HepG2 (cell line): ENCODE results near the gene CCDC57. TPM values are rescaled to one million over a fixed set of nuclear protein-coding genes. Genes with fewer than 3 reads are reported as not detected.

ENCODE experiments used
- CREM ChIP-seq, 2 experiments: sonication (generic) in 1 of 2; formaldehyde crosslinking in 1 of 2; IDR thresholded peaks; 2 replicates each; pipeline versions ENCODE4 v1.4.0 to v1.6.1; 2016 to 2020; ENCODE audit warnings: antibody characterized with exemption in 1 of 2, mild to moderate bottlenecking in 1 of 2, missing genetic modification reagents in 1 of 2
- FOSL1 ChIP-seq: sonication (generic); formaldehyde crosslinking; IDR thresholded peaks from 2 replicates; pipeline ENCODE4 v1.9.0; 2021; ENCODE audit warnings: missing genetic modification reagents, borderline replicate concordance
- FOXK1 ChIP-seq: sonication (generic); formaldehyde crosslinking; IDR thresholded peaks from 2 replicates; pipeline ENCODE4 v1.4.0; 2020; ENCODE audit warnings: low read depth, missing genetic modification reagents, borderline replicate concordance
- GLI4 ChIP-seq: sonication (generic); formaldehyde crosslinking; IDR thresholded peaks from 2 replicates; pipeline ENCODE4 v1.5.1; 2020; ENCODE audit warnings: missing genetic modification reagents, mild to moderate bottlenecking, moderate library complexity, borderline replicate concordance
- HES4 ChIP-seq: sonication (generic); formaldehyde crosslinking; IDR thresholded peaks from 2 replicates; pipeline ENCODE4 v1.9.0; 2021; ENCODE audit warnings: mild to moderate bottlenecking, missing genetic modification reagents, borderline replicate concordance
- KMT2B ChIP-seq: IDR thresholded peaks from 2 replicates; pipeline ENCODE4 v1.6.1; 2016; ENCODE audit warnings: missing genetic modification reagents, missing compliant biosample characterization
- MATR3 ChIP-seq: sonication (generic); formaldehyde crosslinking; IDR thresholded peaks from 2 replicates; pipeline ENCODE4 v1.4.0; 2020; ENCODE audit warnings: missing genetic modification reagents
- PAF1 ChIP-seq: IDR thresholded peaks from 2 replicates; pipeline ENCODE4 v1.6.1; 2016; ENCODE audit warnings: missing genetic modification reagents, missing compliant biosample characterization
- SKI ChIP-seq: fragments of 450-650 bp; IDR thresholded peaks from one replicate; pipeline ENCODE4 v1.6.1; 2018; ENCODE audit warnings: mild to moderate bottlenecking; ENCODE audit not compliant: partially characterized antibody
- SMAD1 ChIP-seq: sonication (generic); formaldehyde crosslinking; IDR thresholded peaks from 2 replicates; pipeline ENCODE4 v1.4.0; 2020; ENCODE audit warnings: missing genetic modification reagents, low read depth, mild to moderate bottlenecking, borderline replicate concordance
- TBX2 ChIP-seq: sonication (generic); formaldehyde crosslinking; IDR thresholded peaks from 2 replicates; pipeline ENCODE4 v1.5.0; 2020; ENCODE audit warnings: missing genetic modification reagents, mild to moderate bottlenecking, borderline replicate concordance
- TP53 ChIP-seq: sonication (generic); formaldehyde crosslinking; conservative IDR thresholded peaks from 2 replicates; pipeline ENCODE4 v1.4.0; 2020; ENCODE audit warnings: missing genetic modification reagents
- ZNF235 ChIP-seq: sonication (generic); formaldehyde crosslinking; IDR thresholded peaks from 2 replicates; pipeline ENCODE4 v1.8.1; 2023; ENCODE audit warnings: mild to moderate bottlenecking, missing genetic modification reagents, borderline replicate concordance
- ZNF431 ChIP-seq: sonication (generic); formaldehyde crosslinking; IDR thresholded peaks from 2 replicates; pipeline ENCODE4 v1.9.0; 2022; ENCODE audit warnings: missing genetic modification reagents, low read depth, mild to moderate bottlenecking, borderline replicate concordance
- ZNF460 ChIP-seq: sonication (generic); formaldehyde crosslinking; IDR thresholded peaks from 2 replicates; pipeline ENCODE4 v1.5.1; 2020; ENCODE audit warnings: missing genetic modification reagents, mild to moderate bottlenecking, borderline replicate concordance
- ZNF749 ChIP-seq: sonication (generic); formaldehyde crosslinking; IDR thresholded peaks from 2 replicates; pipeline ENCODE4 v1.8.0; 2022; ENCODE audit warnings: mild to moderate bottlenecking, missing genetic modification reagents, moderate library complexity, borderline replicate concordance
- ZNF792 ChIP-seq: IDR thresholded peaks from 2 replicates; pipeline ENCODE4 v1.6.1; 2016
- polyA plus RNA-seq, 8 experiments: library from polyadenylated mRNA; depleted of rRNA in 3 of 8; stranded (reverse) in 7 of 8; unstranded in 1 of 8; fragments of >200 nt; fragmentation: Illumina TruSeq in 4 of 8; extraction: Trizol in 4 of 8; gene quantifications; 2 replicates each; pipeline versions ENCODE4 v1.2.1 to v1.2.3, GENCODE V29; 2011 to 2016; ENCODE audit warnings: low read depth in 4 of 8, missing spikeins in 1 of 8, mixed read lengths in 1 of 8; ENCODE audit not compliant: insufficient read depth in 1 of 8
- total RNA-seq, 5 experiments: library from RNA; depleted of rRNA; stranded (reverse); fragments of >200 nt; fragmentation: Illumina TruSeq; extraction: Trizol; gene quantifications; 2 replicates each; pipeline ENCODE4 v1.2.3, GENCODE V29; 2016; ENCODE audit warnings: low read depth in 1 of 5
- TF ChIP-seq, protein P1 (sequence below): sonication (generic); formaldehyde crosslinking; IDR thresholded peaks from 2 replicates; pipeline ENCODE4 v1.4.0; 2020; ENCODE audit warnings: missing genetic modification reagents, borderline replicate concordance
- TF ChIP-seq, protein P2 (sequence below): sonication (generic); formaldehyde crosslinking; IDR thresholded peaks from 2 replicates; pipeline ENCODE4 v1.4.0; 2020; ENCODE audit warnings: missing genetic modification reagents
- TF ChIP-seq, protein P3 (sequence below): sonication (generic); formaldehyde crosslinking; IDR thresholded peaks from 2 replicates; pipeline ENCODE4 v1.5.0; 2020; ENCODE audit warnings: missing genetic modification reagents

Gene CCDC57
- total and polyA plus RNA-seq, 2 of the 13 experiments (the other 11 are each of a cell fraction or from before 2014, with no cell fraction given) = 59.3 to 59.9 TPM

DNA sequence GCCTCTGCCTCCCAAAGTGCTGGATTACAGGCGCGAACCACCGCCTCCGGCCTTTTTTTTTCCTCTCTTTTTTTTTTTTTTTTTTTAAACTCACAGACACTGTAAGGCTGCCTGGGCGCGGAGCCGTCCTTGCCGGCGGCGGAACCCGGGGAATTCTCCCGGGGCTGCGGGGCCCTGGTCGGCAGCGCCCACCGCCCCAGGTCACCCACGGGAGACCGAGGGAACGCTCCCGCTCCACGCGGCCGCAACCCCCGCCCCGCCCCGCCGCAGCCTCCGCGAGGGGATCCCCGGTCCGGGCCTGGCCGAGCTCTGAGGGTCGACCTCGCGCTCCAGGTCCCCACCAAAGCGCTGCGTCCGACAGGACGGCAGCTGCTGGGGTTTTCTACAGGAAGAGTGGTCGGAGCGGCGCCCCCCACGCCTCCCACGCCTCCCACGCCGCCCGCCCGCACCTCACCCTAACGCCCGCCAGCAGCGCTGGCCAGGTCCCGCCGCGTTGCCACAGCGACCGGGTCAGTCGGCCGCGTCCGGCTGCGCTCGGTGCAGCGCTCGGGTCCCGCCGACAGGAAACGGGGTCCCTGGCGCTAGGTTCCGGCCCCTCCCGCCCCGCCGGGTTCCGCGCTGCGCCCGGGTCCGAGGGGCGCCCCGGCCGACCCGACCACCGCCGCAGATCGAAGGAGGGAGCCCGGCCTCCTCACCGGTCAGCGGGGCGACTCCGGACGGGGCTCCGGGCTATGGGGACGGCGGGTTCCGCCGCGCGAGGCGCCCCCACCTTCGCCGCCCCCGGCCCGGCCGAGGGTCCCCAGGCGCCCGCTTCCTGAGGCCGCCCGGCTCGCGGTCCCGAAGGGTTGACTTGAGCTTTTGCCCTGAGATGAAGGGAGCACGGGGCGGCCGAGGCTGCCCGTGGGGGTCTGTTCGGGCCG is at the start of gene CCDC57 (continued):
- TF ChIP-seq, protein P1, sequence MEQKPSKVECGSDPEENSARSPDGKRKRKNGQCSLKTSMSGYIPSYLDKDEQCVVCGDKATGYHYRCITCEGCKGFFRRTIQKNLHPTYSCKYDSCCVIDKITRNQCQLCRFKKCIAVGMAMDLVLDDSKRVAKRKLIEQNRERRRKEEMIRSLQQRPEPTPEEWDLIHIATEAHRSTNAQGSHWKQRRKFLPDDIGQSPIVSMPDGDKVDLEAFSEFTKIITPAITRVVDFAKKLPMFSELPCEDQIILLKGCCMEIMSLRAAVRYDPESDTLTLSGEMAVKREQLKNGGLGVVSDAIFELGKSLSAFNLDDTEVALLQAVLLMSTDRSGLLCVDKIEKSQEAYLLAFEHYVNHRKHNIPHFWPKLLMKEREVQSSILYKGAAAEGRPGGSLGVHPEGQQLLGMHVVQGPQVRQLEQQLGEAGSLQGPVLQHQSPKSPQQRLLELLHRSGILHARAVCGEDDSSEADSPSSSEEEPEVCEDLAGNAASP (CRISPR knock-in tag) = peak; percentile 68
- TF ChIP-seq TP53 (CRISPR knock-in tag) (no peak), ZNF460 (CRISPR knock-in tag) (peak; percentile 39; the same call in 1 of the 2 replicates), ZNF792 (CRISPR knock-in tag) (peak; percentile 63; the same call in 1 of the 2 replicates), ZNF431 (CRISPR knock-in tag) (peak; percentile 76; the same call in 1 of the 2 replicates), PAF1 (CRISPR knock-in tag) (no peak), FOXK1 (CRISPR knock-in tag) (peak; percentile 69; the same call in 1 of the 2 replicates), SMAD1 (CRISPR knock-in tag) (peak; percentile 19; the same call in 1 of the 2 replicates), MATR3 (CRISPR knock-in tag) (no peak), ZNF235 (CRISPR knock-in tag) (peak; percentile 96; the same call in 1 of the 2 replicates), CREM (IDR thresholded peaks at IDR 0.05) (no peak), CREM (CRISPR knock-in tag; IDR thresholded peaks at IDR 0.05) (no peak), KMT2B (CRISPR knock-in tag) (no peak; the same call in 1 of the 2 replicates), SKI (peak; percentile 83), ZNF749 (peak; percentile 92), GLI4 (peak; percentile 19; the same call in 1 of the 2 replicates), TBX2 (CRISPR knock-in tag) (peak; percentile 69), HES4 (CRISPR knock-in tag) (peak; percentile 37; the same call in 1 of the 2 replicates), FOSL1 (no peak)
- TF ChIP-seq, protein P2, sequence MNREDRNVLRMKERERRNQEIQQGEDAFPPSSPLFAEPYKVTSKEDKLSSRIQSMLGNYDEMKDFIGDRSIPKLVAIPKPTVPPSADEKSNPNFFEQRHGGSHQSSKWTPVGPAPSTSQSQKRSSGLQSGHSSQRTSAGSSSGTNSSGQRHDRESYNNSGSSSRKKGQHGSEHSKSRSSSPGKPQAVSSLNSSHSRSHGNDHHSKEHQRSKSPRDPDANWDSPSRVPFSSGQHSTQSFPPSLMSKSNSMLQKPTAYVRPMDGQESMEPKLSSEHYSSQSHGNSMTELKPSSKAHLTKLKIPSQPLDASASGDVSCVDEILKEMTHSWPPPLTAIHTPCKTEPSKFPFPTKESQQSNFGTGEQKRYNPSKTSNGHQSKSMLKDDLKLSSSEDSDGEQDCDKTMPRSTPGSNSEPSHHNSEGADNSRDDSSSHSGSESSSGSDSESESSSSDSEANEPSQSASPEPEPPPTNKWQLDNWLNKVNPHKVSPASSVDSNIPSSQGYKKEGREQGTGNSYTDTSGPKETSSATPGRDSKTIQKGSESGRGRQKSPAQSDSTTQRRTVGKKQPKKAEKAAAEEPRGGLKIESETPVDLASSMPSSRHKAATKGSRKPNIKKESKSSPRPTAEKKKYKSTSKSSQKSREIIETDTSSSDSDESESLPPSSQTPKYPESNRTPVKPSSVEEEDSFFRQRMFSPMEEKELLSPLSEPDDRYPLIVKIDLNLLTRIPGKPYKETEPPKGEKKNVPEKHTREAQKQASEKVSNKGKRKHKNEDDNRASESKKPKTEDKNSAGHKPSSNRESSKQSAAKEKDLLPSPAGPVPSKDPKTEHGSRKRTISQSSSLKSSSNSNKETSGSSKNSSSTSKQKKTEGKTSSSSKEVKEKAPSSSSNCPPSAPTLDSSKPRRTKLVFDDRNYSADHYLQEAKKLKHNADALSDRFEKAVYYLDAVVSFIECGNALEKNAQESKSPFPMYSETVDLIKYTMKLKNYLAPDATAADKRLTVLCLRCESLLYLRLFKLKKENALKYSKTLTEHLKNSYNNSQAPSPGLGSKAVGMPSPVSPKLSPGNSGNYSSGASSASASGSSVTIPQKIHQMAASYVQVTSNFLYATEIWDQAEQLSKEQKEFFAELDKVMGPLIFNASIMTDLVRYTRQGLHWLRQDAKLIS (CRISPR knock-in tag) = no peak
- TF ChIP-seq, protein P3, sequence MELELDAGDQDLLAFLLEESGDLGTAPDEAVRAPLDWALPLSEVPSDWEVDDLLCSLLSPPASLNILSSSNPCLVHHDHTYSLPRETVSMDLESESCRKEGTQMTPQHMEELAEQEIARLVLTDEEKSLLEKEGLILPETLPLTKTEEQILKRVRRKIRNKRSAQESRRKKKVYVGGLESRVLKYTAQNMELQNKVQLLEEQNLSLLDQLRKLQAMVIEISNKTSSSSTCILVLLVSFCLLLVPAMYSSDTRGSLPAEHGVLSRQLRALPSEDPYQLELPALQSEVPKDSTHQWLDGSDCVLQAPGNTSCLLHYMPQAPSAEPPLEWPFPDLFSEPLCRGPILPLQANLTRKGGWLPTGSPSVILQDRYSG (CRISPR knock-in tag) = no peak
